Vagina (tissue), 2 donors: ENCODE data around the gene PDE2A.
A peak's percentile ranks its signal among the peaks of the same experiment; 100 is the strongest.

Experiments used
- CTCF ChIP-seq, 3 experiments: fragments of 450-650 bp in 2 of 3; fragments of 200-600 bp in 1 of 3; sonication (generic) in 1 of 3; IDR thresholded peaks; one replicate each; pipeline ENCODE4 v1.5.1; 2017 to 2019; ENCODE audit warnings: antibody characterized with exemption in 3 of 3, mild to moderate bottlenecking in 2 of 3, moderate library complexity in 2 of 3
- POLR2A ChIP-seq, 2 donors: fragments of 450-650 bp; IDR thresholded peaks; one replicate each; pipeline ENCODE4 v1.6.1; 2017; ENCODE audit warnings: antibody characterized with exemption in 2 of 2, mild to moderate bottlenecking in 2 of 2, moderate library complexity in 2 of 2
- POLR2AphosphoS5 ChIP-seq, 2 donors: sonication (generic); formaldehyde crosslinking; IDR thresholded peaks; one replicate each; pipeline ENCODE4 v1.9.0; 2017; ENCODE audit warnings: antibody characterized with exemption in 2 of 2, mild to moderate bottlenecking in 2 of 2, low read depth in 1 of 2; ENCODE audit not compliant: insufficient read depth in 1 of 2

- no peak for TF ChIP-seq CTCF (IDR thresholded peaks at IDR 0.05)
- TF ChIP-seq POLR2A (IDR thresholded peaks at IDR 0.05): no peak
- TF ChIP-seq POLR2AphosphoS5 (IDR thresholded peaks at IDR 0.05; ENCODE audit: insufficient read depth in 1 of 2, low read depth in 1 of 2): peak in 1 of 2 donors; percentile 31
Observed at GRCh38 chr11:72642043-72642883, 32.0 kb downstream of the PDE2A start.
